NT2/D1 (cell line): ENCODE measurements around the gene C15orf39.

Experiments
- SUZ12 ChIP-seq: IDR thresholded peaks from 2 replicates; pipeline ENCODE4 v1.6.1; 2011; ENCODE audit not compliant: insufficient read length, insufficient read depth; ENCODE audit errors: extremely low read depth
- YY1 ChIP-seq: IDR thresholded peaks from 2 replicates; pipeline ENCODE4 v1.6.1; 2011; ENCODE audit not compliant: insufficient read length, insufficient read depth
- ZNF274 ChIP-seq: IDR thresholded peaks from 2 replicates; pipeline ENCODE4 v1.6.1; 2011; ENCODE audit warnings: mild to moderate bottlenecking, low read depth, low read length

DNA sequence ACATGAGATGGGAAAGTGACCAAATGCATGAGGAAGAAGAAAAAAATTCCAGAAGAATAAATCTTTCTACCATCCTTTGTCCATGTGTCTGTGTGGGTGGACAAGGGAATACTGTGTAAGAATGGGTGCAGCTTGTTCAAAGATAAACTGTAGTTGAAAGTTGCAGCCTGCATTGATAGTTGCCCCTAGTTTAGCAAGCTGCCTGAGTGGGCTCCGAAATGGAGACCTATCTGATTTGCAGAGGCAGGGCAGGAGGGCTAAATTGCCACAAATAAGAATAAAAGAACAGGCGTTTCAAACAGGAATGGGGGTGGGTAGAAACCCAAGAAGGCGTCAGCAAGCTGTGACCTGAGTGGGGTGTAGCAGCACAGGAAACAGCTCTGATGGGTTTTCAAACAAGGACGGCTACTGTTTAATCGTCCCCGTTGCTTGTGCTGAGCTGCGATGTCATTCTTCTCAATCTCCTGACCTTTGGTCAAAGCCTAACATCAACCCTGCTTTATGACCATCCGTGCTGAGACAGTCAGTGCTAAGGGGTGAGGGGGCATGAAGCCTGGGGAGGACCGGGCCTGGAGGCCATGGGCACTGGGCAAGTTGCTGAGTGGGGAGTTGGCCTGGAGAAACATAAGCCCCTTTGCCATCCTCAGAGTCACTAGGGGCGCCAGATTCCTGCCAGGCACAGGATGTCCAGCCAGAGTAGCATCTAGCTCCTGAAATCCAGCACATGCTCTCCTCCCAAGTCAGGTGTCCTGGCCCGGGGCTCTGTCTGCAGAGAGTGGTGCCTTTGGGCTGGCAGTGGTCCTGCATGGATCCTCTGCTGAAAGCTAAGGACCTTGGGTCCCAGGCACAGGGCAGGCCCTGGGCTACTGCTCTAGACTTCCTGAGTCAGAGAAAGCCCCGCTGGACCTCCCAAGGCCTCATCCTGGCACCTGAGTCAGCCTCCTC, 19.2 kb upstream of the C15orf39 start:
- TF ChIP-seq YY1 (no peak), ZNF274 (no peak), SUZ12 (no peak)
